Measurements from ENCODE around the gene GPR78.

GPR78 gene

DNA sequence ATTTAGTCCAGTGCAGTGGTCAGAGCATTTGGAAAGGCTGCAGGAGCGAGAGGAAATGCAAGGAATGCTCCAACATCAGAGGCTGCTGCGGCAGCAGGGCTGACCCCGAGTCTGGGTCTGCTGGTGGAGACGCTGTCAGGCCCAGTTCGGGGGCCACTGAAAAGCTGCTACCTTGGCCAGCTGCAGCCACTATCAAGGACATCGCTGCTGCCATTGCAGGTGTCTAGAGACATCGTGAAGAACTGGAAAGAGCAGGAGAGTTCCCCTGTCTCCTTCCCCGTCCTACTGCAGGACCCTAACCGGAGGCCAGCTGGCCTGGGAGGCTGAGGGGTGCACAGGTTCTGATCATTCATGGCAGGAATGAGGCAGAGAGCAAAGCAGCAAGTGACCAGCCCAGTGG is 29.5 kb upstream of the GPR78 start:
- H3K4me3 ChIP-seq (ENCODE audit: low read depth, low read length), result no peak overlapping the region
- no peak for DNase-seq (ENCODE audit: low read depth)
- TF ChIP-seq CTCF (IDR thresholded peaks at IDR 0.05; ENCODE audit: low read depth, low read length, missing control alignments), result no peak

DNA sequence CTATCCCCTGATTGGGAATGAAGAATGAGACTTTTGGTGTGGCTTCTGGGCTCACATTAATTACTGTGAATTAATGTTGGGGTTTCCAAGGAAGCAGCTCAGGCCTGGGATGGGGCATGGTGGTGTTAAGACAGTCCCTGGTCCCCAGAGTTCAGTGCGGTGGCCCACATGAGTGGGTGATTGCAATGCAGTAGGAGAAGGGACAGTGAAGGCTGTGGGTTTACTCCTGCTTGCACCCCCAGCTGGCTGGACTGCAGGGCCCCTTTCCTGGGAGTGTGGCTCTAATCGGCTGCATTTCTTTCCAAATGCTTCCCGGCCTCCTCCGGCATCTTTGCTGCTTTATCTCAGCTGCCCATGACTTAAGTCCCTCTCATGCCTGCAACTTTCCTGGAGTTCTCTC is 28.2 kb upstream of the GPR78 start:
- no peak for TF ChIP-seq CTCF (IDR thresholded peaks at IDR 0.05; ENCODE audit: low read depth, low read length, missing control alignments)
- no peak for DNase-seq (ENCODE audit: low read depth)
- H3K4me3 ChIP-seq (ENCODE audit: low read depth, low read length), result no peak overlapping the region

GRCh38 chr4:8552581-8553205 is 27.5 kb upstream of the GPR78 start:
- no peak for DNase-seq (ENCODE audit: low read depth)
- H3K4me3 ChIP-seq (ENCODE audit: low read depth, low read length), result no peak overlapping the region
- TF ChIP-seq CTCF (IDR thresholded peaks at IDR 0.05; ENCODE audit: low read depth, low read length, missing control alignments), result no peak

DNA sequence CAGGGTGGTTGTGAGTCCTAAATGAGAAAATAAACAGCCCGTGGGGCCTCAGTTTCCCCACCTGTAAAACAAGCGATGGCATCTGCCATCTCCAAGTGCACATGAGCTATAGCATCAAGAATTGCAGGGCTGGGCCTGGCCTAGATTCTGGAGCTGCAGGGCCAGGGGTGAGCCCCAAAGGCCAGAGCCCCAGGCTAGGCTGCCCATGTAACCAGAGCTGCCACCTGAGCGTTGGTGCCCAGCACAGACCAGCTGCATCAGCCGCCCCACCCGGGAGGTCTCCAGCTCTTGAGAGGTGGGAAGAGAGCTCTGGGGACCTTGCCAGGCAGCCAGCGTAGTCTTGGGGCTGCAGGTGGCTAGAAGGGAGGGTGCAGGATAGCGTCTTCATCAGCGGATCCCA is 27.0 kb upstream of the GPR78 start:
- DNase-seq (ENCODE audit: low read depth), result no peak
- no peak for TF ChIP-seq CTCF (IDR thresholded peaks at IDR 0.05; ENCODE audit: low read depth, low read length, missing control alignments)
- no peak overlapping the region for H3K4me3 ChIP-seq (ENCODE audit: low read depth, low read length)

GRCh38 chr4:8553991-8554405 is 26.2 kb upstream of the GPR78 start:
- no peak for TF ChIP-seq CTCF (IDR thresholded peaks at IDR 0.05; ENCODE audit: low read depth, low read length, missing control alignments)
- no peak for DNase-seq (ENCODE audit: low read depth)
- no peak overlapping the region for H3K4me3 ChIP-seq (ENCODE audit: low read depth, low read length)

DNA sequence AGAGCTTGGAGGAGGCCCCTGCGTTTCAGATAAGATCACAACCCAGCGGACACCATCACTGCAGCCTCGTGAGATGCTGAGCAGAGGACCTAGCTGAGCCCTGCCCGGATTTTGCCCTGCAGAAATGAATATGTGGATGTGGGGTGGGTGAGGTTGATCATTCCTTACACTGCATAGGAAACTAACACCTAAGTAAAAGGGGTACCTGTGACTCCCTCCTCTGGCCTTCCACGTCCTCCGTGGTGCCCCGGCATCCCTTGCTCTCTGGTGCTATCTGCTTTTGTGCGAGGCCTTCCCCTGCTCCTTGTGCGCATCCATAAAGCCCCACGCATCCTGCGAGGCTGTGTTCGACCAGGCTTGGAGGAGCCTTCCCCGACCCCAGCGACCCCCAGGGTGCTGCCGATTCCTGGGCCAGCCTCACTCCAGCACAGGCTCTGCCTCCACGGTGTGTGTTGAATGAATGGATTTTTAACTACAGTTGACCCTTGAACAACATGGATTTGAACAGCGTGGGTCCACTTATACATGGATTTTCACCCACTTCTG is 25.6 kb upstream of the GPR78 start:
- DNase-seq (ENCODE audit: low read depth), result no peak
- no peak overlapping the region for H3K4me3 ChIP-seq (ENCODE audit: low read depth, low read length)
- TF ChIP-seq CTCF (IDR thresholded peaks at IDR 0.05; ENCODE audit: low read depth, low read length, missing control alignments), result no peak

DNA sequence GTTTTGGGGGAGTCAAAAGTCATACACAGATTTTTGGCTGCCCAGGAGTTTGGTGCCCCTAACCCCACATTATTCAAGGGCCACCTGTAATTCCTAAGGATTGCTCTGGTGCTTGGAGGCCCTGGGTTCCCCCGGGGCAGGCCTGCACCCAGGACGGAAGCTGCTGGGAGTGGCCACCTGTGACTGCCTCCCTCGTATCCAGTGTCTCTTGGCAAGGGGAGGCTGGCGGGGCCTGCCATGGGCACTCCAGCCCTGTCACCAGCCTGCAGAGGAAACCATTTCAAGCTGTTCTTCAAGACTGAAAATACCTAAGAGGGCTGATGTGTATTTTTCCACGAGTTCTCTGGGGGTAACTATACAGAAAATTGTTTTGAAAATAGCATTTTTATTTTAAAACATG is 24.5 kb upstream of the GPR78 start:
- no peak for DNase-seq (ENCODE audit: low read depth)
- H3K4me3 ChIP-seq (ENCODE audit: low read depth, low read length), result no peak overlapping the region
- no peak for TF ChIP-seq CTCF (IDR thresholded peaks at IDR 0.05; ENCODE audit: low read depth, low read length, missing control alignments)

Measured in GM12864 (cell line).